Activated CD4-positive, alpha-beta T cell treated with anti-CD3 and anti-CD28 coated beads for 24 hours (primary cell): ENCODE results near the gene FOXS1.

ENCODE experiments used
- DNase-seq, 2 donors: peaks; one replicate each; pipeline ENCODE4 v3.0.0-alpha.2; 2020; ENCODE audit warnings: low read depth in 2 of 2

The FOXS1 gene

GRCh38 chr20:31861135-31861384 lies 15.7 kb upstream of the FOXS1 start:
- no peak for DNase-seq

GRCh38 chr20:31860390-31861134 lies 15.2 kb upstream of the FOXS1 start:
- no peak for DNase-seq

GRCh38 chr20:31859998-31860380 lies 14.6 kb upstream of the FOXS1 start:
- DNase-seq, result no peak

- DNase-seq, result no peak
Observed at GRCh38 chr20:31859266-31859997, 14.0 kb upstream of the FOXS1 start.

GRCh38 chr20:31858760-31859083 lies 13.3 kb upstream of the FOXS1 start:
- DNase-seq, result no peak

GRCh38 chr20:31857861-31858759 lies 12.7 kb upstream of the FOXS1 start:
- DNase-seq, result no peak

- DNase-seq, result no peak
Observed at GRCh38 chr20:31856516-31856915, 11.1 kb upstream of the FOXS1 start.

GRCh38 chr20:31853481-31853880 lies 8.1 kb upstream of the FOXS1 start:
- DNase-seq, result no peak

- DNase-seq, result no peak
Observed at GRCh38 chr20:31851240-31851955, 6.0 kb upstream of the FOXS1 start.

- no peak for DNase-seq
Observed at GRCh38 chr20:31849306-31849930, 4.0 kb upstream of the FOXS1 start.

GRCh38 chr20:31848088-31848999 lies 2.9 kb upstream of the FOXS1 start:
- no peak for DNase-seq

- no peak for DNase-seq
Observed at GRCh38 chr20:31846793-31847138, 1.4 kb upstream of the FOXS1 start.

GRCh38 chr20:31844737-31845299 lies 586 bp downstream of the FOXS1 start:
- DNase-seq, result no peak

GRCh38 chr20:31843881-31844280 lies 1.5 kb downstream of the FOXS1 start:
- no peak for DNase-seq

- no peak for DNase-seq
Observed at GRCh38 chr20:31843288-31843687, 2.1 kb downstream of the FOXS1 start.

- no peak for DNase-seq
Observed at GRCh38 chr20:31842471-31843157, 2.8 kb downstream of the FOXS1 start.

GRCh38 chr20:31841928-31842327 lies 3.5 kb downstream of the FOXS1 start:
- no peak for DNase-seq

- DNase-seq, result no peak
Observed at GRCh38 chr20:31840906-31841816, 4.2 kb downstream of the FOXS1 start.
